Prostate gland (tissue), 2 donors: ENCODE results near the gene NLRC5.

Experiments
- POLR2A ChIP-seq: fragments of 450-650 bp; IDR thresholded peaks from one replicate; pipeline ENCODE4 v1.6.1; 2016; ENCODE audit warnings: antibody characterized with exemption, mild to moderate bottlenecking
- POLR2AphosphoS5 ChIP-seq: sonication (generic); formaldehyde crosslinking; IDR thresholded peaks from one replicate; pipeline ENCODE4 v1.6.1; 2017; ENCODE audit warnings: antibody characterized with exemption
- TF ChIP-seq, protein P1 (sequence below), 4 experiments: fragments of 200-600 bp in 2 of 4; fragments of 450-650 bp in 2 of 4; sonication (generic) in 2 of 4; IDR thresholded peaks; 1 replicate in 3 of 4; 2 replicates in 1 of 4; pipeline ENCODE4 v1.5.1; 2016 to 2019; ENCODE audit warnings: antibody characterized with exemption in 4 of 4, mild to moderate bottlenecking in 2 of 4, moderate library complexity in 2 of 4

DNA sequence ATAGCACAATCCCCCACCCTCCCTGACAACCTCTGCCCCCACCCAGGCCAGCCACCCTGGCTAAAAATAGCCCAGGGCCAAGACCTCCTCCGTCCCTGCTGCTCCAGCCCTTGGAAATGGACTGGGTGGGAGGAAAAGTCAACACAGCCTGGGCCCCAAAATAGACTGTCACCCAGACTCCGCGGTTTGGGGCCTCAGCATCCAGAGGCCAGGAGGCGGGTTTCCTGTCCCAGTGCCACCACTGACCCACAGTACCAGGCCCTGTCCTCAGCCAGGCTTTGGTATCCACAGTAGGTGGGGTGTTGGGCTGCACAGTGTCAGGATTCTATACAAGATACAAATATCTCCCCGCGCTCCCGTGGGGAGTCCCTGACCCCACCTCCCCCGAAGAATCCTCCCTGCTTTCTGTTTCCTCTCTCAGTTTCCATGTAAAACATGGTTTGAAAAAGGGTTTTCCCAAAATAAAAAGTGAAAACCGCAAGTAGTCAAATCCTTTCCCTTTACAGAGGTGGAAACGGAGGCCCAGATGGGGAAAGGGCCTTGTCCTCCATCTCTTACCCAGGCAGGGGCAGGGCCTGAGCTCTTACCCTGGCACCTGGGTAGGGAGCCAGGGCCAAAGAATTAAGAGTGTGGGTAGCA lies 123.2 kb downstream of the NLRC5 start:
- TF ChIP-seq, protein P1, sequence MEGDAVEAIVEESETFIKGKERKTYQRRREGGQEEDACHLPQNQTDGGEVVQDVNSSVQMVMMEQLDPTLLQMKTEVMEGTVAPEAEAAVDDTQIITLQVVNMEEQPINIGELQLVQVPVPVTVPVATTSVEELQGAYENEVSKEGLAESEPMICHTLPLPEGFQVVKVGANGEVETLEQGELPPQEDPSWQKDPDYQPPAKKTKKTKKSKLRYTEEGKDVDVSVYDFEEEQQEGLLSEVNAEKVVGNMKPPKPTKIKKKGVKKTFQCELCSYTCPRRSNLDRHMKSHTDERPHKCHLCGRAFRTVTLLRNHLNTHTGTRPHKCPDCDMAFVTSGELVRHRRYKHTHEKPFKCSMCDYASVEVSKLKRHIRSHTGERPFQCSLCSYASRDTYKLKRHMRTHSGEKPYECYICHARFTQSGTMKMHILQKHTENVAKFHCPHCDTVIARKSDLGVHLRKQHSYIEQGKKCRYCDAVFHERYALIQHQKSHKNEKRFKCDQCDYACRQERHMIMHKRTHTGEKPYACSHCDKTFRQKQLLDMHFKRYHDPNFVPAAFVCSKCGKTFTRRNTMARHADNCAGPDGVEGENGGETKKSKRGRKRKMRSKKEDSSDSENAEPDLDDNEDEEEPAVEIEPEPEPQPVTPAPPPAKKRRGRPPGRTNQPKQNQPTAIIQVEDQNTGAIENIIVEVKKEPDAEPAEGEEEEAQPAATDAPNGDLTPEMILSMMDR (IDR thresholded peaks at IDR 0.05), result no peak
- TF ChIP-seq POLR2A (no peak), POLR2AphosphoS5 (no peak)
